DOHH2 (cell line): ENCODE measurements around the gene CDKAL1.
"Not testable (repeated sequence)": the region's sequence is repeated elsewhere in the genome, so short reads cannot be mapped to it uniquely, and the experiment has no call there.

Experiments used
- H3F3A ChIP-seq: fragments of 200-600 bp; sonication (generic), shearing (Covaris generic); 2 replicates; pipeline ENCODE4 v1.6.0; 2016; ENCODE audit warnings: antibody characterized with exemption, mild to moderate bottlenecking; ENCODE audit not compliant: control insufficient read depth, insufficient read depth
- H3K27ac ChIP-seq: fragments of 200-600 bp; sonication (generic); 2 replicates; pipeline ENCODE4 v1.5.1; 2014; ENCODE audit warnings: low read depth, mild to moderate bottlenecking, low read length, moderate library complexity
- H3K27me3 ChIP-seq: fragments of 200-600 bp; sonication (generic); 2 replicates; pipeline ENCODE4 v1.6.1; 2014; ENCODE audit warnings: mild to moderate bottlenecking, low read length, mixed read lengths; ENCODE audit not compliant: control insufficient read depth
- H3K36me3 ChIP-seq: fragments of 200-600 bp; sonication (generic); 2 replicates; pipeline ENCODE4 v1.6.1; 2014; ENCODE audit warnings: mild to moderate bottlenecking, low read length, moderate library complexity, mixed read lengths; ENCODE audit not compliant: control insufficient read depth
- H3K4me1 ChIP-seq: fragments of 200-600 bp; sonication (generic); 2 replicates; pipeline ENCODE4 v1.6.1; 2014; ENCODE audit warnings: mild to moderate bottlenecking, low read length, mixed read lengths; ENCODE audit not compliant: control insufficient read depth
- H3K4me2 ChIP-seq: fragments of 200-600 bp; sonication (generic); 2 replicates; pipeline ENCODE4 v1.6.0; 2014; ENCODE audit warnings: mild to moderate bottlenecking, low read length, moderate library complexity
- H3K4me3 ChIP-seq: fragments of 200-600 bp; sonication (generic); 2 replicates; pipeline ENCODE4 v1.5.1; 2014; ENCODE audit warnings: mild to moderate bottlenecking, low read length, mixed read lengths
- H3K79me2 ChIP-seq: fragments of 200-600 bp; sonication (generic); 2 replicates; pipeline ENCODE4 v1.6.1; 2014; ENCODE audit warnings: mild to moderate bottlenecking, low read length, mixed read lengths; ENCODE audit not compliant: control insufficient read depth
- H3K9me2 ChIP-seq: fragments of 200-600 bp; sonication (generic); replicated peaks from 2 replicates; pipeline ENCODE4 v1.6.1; 2014; ENCODE audit warnings: mild to moderate bottlenecking, low read length, mixed read lengths; ENCODE audit not compliant: control insufficient read depth
- H3K9me3 ChIP-seq: fragments of 200-600 bp; sonication (generic); 2 replicates; pipeline ENCODE4 v1.6.1; 2014; ENCODE audit warnings: antibody characterized with exemption, low read length, mixed read lengths; ENCODE audit not compliant: control insufficient read depth, insufficient read depth
- H4K20me1 ChIP-seq: fragments of 200-600 bp; sonication (generic); 2 replicates; pipeline ENCODE4 v1.6.0; 2014; ENCODE audit warnings: low read depth, mild to moderate bottlenecking, antibody characterized with exemption, low read length, moderate library complexity; ENCODE audit not compliant: control insufficient read depth, insufficient read depth
- EZH2phosphoT487 ChIP-seq: fragments of 200-600 bp; sonication (generic); IDR thresholded peaks from 2 replicates; pipeline ENCODE4 v1.6.1; 2017; ENCODE audit warnings: borderline replicate concordance, mild to moderate bottlenecking, antibody characterized with exemption, low read length, moderate library complexity, mixed read lengths
- TF ChIP-seq, protein P1 (sequence below): fragments of 200-600 bp; sonication (generic); IDR thresholded peaks from one replicate; pipeline ENCODE4 v1.5.1; 2014; ENCODE audit warnings: antibody characterized with exemption, mild to moderate bottlenecking, low read depth, low read length; ENCODE audit not compliant: poor library complexity, severe bottlenecking

Gene CDKAL1

DNA sequence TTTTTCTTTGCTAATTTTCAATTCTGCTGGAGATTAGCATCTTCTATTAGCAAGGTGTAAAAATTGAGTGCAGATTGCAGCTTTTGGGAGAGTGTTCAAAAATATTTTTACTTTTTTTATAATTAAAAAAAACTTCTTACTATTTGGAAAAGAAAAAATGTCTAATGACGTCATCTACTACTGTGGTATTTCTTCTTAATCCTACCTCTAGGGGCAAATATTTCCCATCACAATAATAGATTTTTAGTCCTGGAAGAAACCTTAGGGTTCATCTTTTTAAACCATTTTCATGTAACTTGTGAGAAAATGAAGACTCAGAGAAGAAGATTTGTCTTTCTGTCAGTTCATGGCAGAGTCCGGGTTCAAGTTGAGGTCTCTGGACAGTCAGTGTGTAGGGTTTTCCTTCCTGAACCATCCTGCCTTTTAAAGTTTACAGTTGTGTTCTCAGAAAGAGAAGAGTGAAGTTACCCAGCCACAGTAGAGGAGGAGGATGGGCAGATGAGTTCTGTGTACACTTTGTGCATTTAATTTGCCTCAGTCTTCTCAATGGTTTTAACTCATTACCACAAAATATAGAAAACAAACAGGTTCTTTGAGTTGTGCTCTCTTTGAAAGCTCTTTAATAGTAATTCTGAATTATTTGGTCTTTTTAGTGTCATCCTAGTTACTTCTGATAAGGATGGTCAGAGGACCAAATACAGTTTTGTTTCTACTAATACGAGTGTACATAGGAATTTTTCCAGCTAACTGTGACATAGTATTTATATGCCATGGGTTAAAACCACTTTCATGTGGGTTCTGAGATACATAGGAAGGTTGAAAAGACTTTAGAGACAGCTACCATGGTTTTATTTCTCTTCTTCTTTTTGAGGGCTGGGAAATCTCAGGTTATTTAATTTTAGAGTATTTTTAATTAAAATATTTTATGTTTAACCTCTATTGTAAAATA lies 184.7 kb downstream of the CDKAL1 start:
- H3K9me3 ChIP-seq: no peaks in the 10 kb centered on the region
- no peaks in the 10 kb centered on the region for H4K20me1 ChIP-seq
- no peaks in the 10 kb centered on the region for H3K27me3 ChIP-seq
- no peak for TF ChIP-seq EZH2phosphoT487
- no peaks in the 10 kb centered on the region for H3F3A ChIP-seq
- 0 out of 2 replicates have a peak, but pooled peaks cover 2% of the 10 kb centered on the region for H3K79me2 ChIP-seq
- no peaks in the 10 kb centered on the region for H3K9me2 ChIP-seq
- no peaks in the 10 kb centered on the region for H3K36me3 ChIP-seq
- no peak overlapping the region for H3K4me2 ChIP-seq
- H3K27ac ChIP-seq: no peak overlapping the region
- H3K4me1 ChIP-seq: peaks cover 9% of the 10 kb centered on the region
- no peak overlapping the region for H3K4me3 ChIP-seq

DNA sequence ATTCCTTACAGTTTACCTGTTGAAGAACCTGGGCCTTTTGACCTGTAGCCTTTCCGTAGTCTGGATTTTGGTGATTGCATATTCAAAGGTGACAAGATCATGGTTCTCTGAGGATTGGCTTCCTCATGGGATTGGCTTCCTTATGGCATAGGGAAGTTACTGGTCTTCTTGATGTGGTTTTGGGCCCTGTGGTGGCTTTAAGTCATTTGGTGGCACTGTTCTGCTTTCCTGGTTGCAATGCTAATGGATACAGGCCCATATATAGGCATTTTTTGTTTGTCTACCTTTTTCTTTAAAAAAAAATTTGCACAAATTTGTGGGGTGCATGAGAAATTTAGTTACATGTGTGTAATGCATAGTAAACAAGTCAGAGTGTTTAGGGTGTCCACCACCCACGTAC lies 185.7 kb downstream of the CDKAL1 start:
- H3K4me2 ChIP-seq: no peak overlapping the region
- H3K27me3 ChIP-seq: no peaks in the 10 kb centered on the region
- H3K27ac ChIP-seq: no peak overlapping the region
- 0 out of 2 replicates have a peak, but pooled peaks cover 2% of the 10 kb centered on the region for H3K79me2 ChIP-seq
- H3F3A ChIP-seq: no peaks in the 10 kb centered on the region
- H3K36me3 ChIP-seq: no peaks in the 10 kb centered on the region
- H3K9me3 ChIP-seq: no peaks in the 10 kb centered on the region
- no peak overlapping the region for H3K4me3 ChIP-seq
- H4K20me1 ChIP-seq: no peaks in the 10 kb centered on the region
- H3K4me1 ChIP-seq: peaks cover 9% of the 10 kb centered on the region
- no peaks in the 10 kb centered on the region for H3K9me2 ChIP-seq
- TF ChIP-seq, protein P1, sequence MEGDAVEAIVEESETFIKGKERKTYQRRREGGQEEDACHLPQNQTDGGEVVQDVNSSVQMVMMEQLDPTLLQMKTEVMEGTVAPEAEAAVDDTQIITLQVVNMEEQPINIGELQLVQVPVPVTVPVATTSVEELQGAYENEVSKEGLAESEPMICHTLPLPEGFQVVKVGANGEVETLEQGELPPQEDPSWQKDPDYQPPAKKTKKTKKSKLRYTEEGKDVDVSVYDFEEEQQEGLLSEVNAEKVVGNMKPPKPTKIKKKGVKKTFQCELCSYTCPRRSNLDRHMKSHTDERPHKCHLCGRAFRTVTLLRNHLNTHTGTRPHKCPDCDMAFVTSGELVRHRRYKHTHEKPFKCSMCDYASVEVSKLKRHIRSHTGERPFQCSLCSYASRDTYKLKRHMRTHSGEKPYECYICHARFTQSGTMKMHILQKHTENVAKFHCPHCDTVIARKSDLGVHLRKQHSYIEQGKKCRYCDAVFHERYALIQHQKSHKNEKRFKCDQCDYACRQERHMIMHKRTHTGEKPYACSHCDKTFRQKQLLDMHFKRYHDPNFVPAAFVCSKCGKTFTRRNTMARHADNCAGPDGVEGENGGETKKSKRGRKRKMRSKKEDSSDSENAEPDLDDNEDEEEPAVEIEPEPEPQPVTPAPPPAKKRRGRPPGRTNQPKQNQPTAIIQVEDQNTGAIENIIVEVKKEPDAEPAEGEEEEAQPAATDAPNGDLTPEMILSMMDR: no peak
- TF ChIP-seq EZH2phosphoT487: no peak

GRCh38 chr6:20721121-20721520 lies 186.9 kb downstream of the CDKAL1 start:
- not testable (repeated sequence) for H3K4me2 ChIP-seq, H3K27me3 ChIP-seq, H3K36me3 ChIP-seq, H3K4me3 ChIP-seq, H3K9me3 ChIP-seq, H3K79me2 ChIP-seq, H3K27ac ChIP-seq, H4K20me1 ChIP-seq, H3K9me2 ChIP-seq, H3F3A ChIP-seq, H3K4me1 ChIP-seq

DNA sequence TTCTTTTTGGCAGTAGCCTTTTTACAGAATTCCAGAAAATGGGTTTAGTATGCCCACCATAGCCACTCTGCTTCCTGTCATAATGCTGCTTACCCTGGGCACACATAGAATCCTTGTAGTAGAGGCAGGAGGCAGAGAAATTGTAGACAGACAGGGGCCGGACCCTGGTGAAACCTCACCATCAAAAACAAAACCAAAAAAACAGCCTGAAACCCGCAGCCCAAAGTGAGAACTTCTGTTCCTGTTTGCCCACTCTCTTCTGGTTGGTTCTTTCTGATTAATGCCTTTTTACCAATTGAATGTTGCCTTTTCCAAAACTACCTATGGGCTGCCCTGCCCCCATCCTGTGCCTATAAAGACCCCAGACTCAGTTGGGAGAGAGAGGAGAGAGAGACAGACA lies 188.2 kb downstream of the CDKAL1 start:
- no peaks in the 10 kb centered on the region for H3K79me2 ChIP-seq
- no peaks in the 10 kb centered on the region for H3K9me3 ChIP-seq
- H3K4me2 ChIP-seq: no peak overlapping the region
- H3K27ac ChIP-seq: no peak overlapping the region
- H3K4me1 ChIP-seq: no peaks in the 10 kb centered on the region
- H3K36me3 ChIP-seq: no peaks in the 10 kb centered on the region
- no peaks in the 10 kb centered on the region for H4K20me1 ChIP-seq
- H3K4me3 ChIP-seq: no peak overlapping the region
- no peaks in the 10 kb centered on the region for H3K9me2 ChIP-seq
- no peaks in the 10 kb centered on the region for H3K27me3 ChIP-seq
- no peaks in the 10 kb centered on the region for H3F3A ChIP-seq
- no peak for TF ChIP-seq EZH2phosphoT487
- TF ChIP-seq, protein P1: no peak
